A673 (cell line): ENCODE measurements around the gene GPHN. TPM values are rescaled to one million over a fixed set of nuclear protein-coding genes. Genes with fewer than 3 reads are reported as not detected.

Experiments
- BruUV-seq: library from RNA; stranded (reverse); fragments of 400-500 nt; replicated peaks from 2 replicates; lab custom pipeline; 2021; lab: Mats Ljungman, UMichigan
- CTCF ChIA-PET: fragments of 300-600 bp; sonication (Branson Sonifier 250); formaldehyde crosslinking; loops from one replicate; lab custom pipeline; 2022; ENCODE audit warnings: antibody characterized with exemption; lab: Charles Lee
- POLR2A ChIA-PET: fragments of 300-600 bp; sonication (Branson Sonifier 250); formaldehyde crosslinking; loops from one replicate; lab custom pipeline; 2022; ENCODE audit warnings: antibody characterized with exemption; ENCODE audit not compliant: low non-redundant PET; lab: Charles Lee
- DNase-seq: peaks from one replicate; pipeline ENCODE4 v3.0.0-alpha.2; 2015; ENCODE audit warnings: low spot score
- H3K27ac ChIP-seq: fragments of 200-600 bp; sonication (generic); 2 replicates; pipeline ENCODE4 v1.5.1; 2016; ENCODE audit warnings: mixed run types, low read depth, mild to moderate bottlenecking, mixed read lengths, antibody characterized with exemption, low read length; ENCODE audit not compliant: poor library complexity, severe bottlenecking
- H3K27me3 ChIP-seq: fragments of 200-600 bp; sonication (generic); replicated peaks from 2 replicates; pipeline ENCODE4 v1.6.1; 2017; ENCODE audit warnings: mixed run types, low read depth, mild to moderate bottlenecking, mixed read lengths, antibody characterized with exemption, low read length; ENCODE audit not compliant: insufficient read depth, poor library complexity
- H3K36me3 ChIP-seq: fragments of 200-600 bp; sonication (generic); 2 replicates; pipeline ENCODE4 v1.6.1; 2016; ENCODE audit warnings: mixed run types, mild to moderate bottlenecking, mixed read lengths, antibody characterized with exemption, low read length; ENCODE audit not compliant: insufficient read depth, poor library complexity, severe bottlenecking
- H3K4me1 ChIP-seq: fragments of 200-600 bp; sonication (generic); 2 replicates; pipeline ENCODE4 v1.6.1; 2017; ENCODE audit warnings: mixed run types, mild to moderate bottlenecking, mixed read lengths, antibody characterized with exemption, low read length; ENCODE audit not compliant: insufficient read depth, poor library complexity, severe bottlenecking
- H3K4me3 ChIP-seq: fragments of 200-600 bp; sonication (generic); 2 replicates; pipeline ENCODE4 v1.5.1; 2016; ENCODE audit warnings: low read depth, mixed run types, mild to moderate bottlenecking, mixed read lengths, low read length; ENCODE audit not compliant: poor library complexity, severe bottlenecking
- H3K9me3 ChIP-seq: fragments of 200-600 bp; sonication (generic); 2 replicates; pipeline ENCODE4 v1.6.1; 2016; ENCODE audit warnings: mixed run types, low read depth, mild to moderate bottlenecking, mixed read lengths, antibody characterized with exemption, low read length; ENCODE audit not compliant: poor library complexity, severe bottlenecking
- CTCF ChIP-seq: fragments of 300-800, 200-600 bp; sonication (generic); conservative IDR thresholded peaks from 2 replicates; pipeline ENCODE4 v1.5.1; 2017; ENCODE audit warnings: low read depth, mild to moderate bottlenecking, antibody characterized with exemption, low read length, moderate library complexity, mixed read lengths
- EZH2 ChIP-seq: fragments of 200-600 bp; sonication (generic); IDR thresholded peaks from 2 replicates; pipeline ENCODE4 v1.6.1; 2017; ENCODE audit warnings: borderline replicate concordance, low read depth, mild to moderate bottlenecking, mixed read lengths, antibody characterized with exemption, low read length; ENCODE audit not compliant: poor library complexity, severe bottlenecking
- intact Hi-C: fragments of 100-400 bp; cut with micrococcal nuclease; formaldehyde crosslinking; loops from one replicate; pipeline ENCODE4 v1.10.0; 2022; ENCODE audit not compliant: unreplicated experiment
- total RNA-seq: library from RNA; stranded (reverse); gene quantifications from 2 replicates; pipeline ENCODE4 v1.2.3, GENCODE V29; 2021

GPHN gene
- total RNA-seq, 1 experiment from 2014 or later, result 30.3 TPM

GRCh38 chr14:67195279-67195678 is 687.3 kb downstream of the GPHN start:
- CTCF ChIA-PET, result no interaction called here
- peak overlapping the region; percentile 34 for H3K27ac ChIP-seq
- H3K4me1 ChIP-seq, result no peaks in the 10 kb centered on the region
- H3K36me3 ChIP-seq, result no peaks in the 10 kb centered on the region
- intact Hi-C loops, result no loop called here
- TF ChIP-seq EZH2, result no peak
- TF ChIP-seq CTCF, result no peak
- no peak for DNase-seq
- H3K9me3 ChIP-seq, result no peaks in the 10 kb centered on the region
- no peak overlapping the region for H3K4me3 ChIP-seq
- H3K27me3 ChIP-seq, result no peaks in the 10 kb centered on the region
- no TSS peak for BruUV-seq
- POLR2A ChIA-PET, result no interaction called here

GRCh38 chr14:67199016-67199415 is 691.1 kb downstream of the GPHN start:
- intact Hi-C loops, result no loop called here
- no peaks in the 10 kb centered on the region for H3K9me3 ChIP-seq
- CTCF ChIA-PET, result no interaction called here
- POLR2A ChIA-PET, result no interaction called here
- H3K27me3 ChIP-seq, result no peaks in the 10 kb centered on the region
- no peak for TF ChIP-seq EZH2
- no peak for TF ChIP-seq CTCF
- no peaks in the 10 kb centered on the region for H3K36me3 ChIP-seq
- BruUV-seq, result no TSS peak
- no peak overlapping the region for H3K27ac ChIP-seq
- DNase-seq, result no peak
- H3K4me3 ChIP-seq, result no peak overlapping the region
- no peaks in the 10 kb centered on the region for H3K4me1 ChIP-seq

GRCh38 chr14:67207810-67208209 is 699.9 kb downstream of the GPHN start:
- no peaks in the 10 kb centered on the region for H3K27me3 ChIP-seq
- no TSS peak for BruUV-seq
- no peak for DNase-seq
- H3K4me3 ChIP-seq, result no peak overlapping the region
- ChIA-PET CTCF (no interaction called here), POLR2A (no interaction called here)
- H3K9me3 ChIP-seq, result no peaks in the 10 kb centered on the region
- intact Hi-C loops, result no loop called here
- no peak for TF ChIP-seq CTCF
- no peak for TF ChIP-seq EZH2
- H3K27ac ChIP-seq, result no peak overlapping the region
- no peaks in the 10 kb centered on the region for H3K4me1 ChIP-seq
- no peaks in the 10 kb centered on the region for H3K36me3 ChIP-seq
